HUDEP-2 (cell line): ENCODE data around the gene PIK3IP1.
"Not testable (repeated sequence)": the region's sequence is repeated elsewhere in the genome, so short reads cannot be mapped to it uniquely, and the experiment has no call there.

Experiments
- DNase-seq, 76 experiments: peaks; one replicate each; lab custom pipeline; 2025; ENCODE audit not compliant: unreplicated experiment in 76 of 76; lab: John Stamatoyannopoulos, UW

Gene PIK3IP1

GRCh38 chr22:31292236-31292989 lies at the start of gene PIK3IP1:
Gene PIK3IP1, minus strand, starts transcription at chr22:31292488. Its CDS starts 144 bp downstream, at chr22:31292344.
- DNase-seq: peak in 74 of 76 experiments; percentile 44 to 90 (median 76)

- DNase-seq: no peak
These were observed 49.2 kb upstream of the PIK3IP1 start for GRCh38 chr22:31341386-31342088.

GRCh38 chr22:31340765-31341247 lies 48.5 kb upstream of the PIK3IP1 start:
- no peak for DNase-seq

- no peak for DNase-seq
These were observed 48.1 kb upstream of the PIK3IP1 start for GRCh38 chr22:31340360-31340759.

GRCh38 chr22:31339148-31339832 lies 47.0 kb upstream of the PIK3IP1 start:
- DNase-seq: no peak

- no peak for DNase-seq
These were observed 44.9 kb upstream of the PIK3IP1 start for GRCh38 chr22:31337178-31337577.

- no peak for DNase-seq
These were observed 42.0 kb upstream of the PIK3IP1 start for GRCh38 chr22:31334329-31334728.

GRCh38 chr22:31333641-31334040 lies 41.4 kb upstream of the PIK3IP1 start:
- DNase-seq: no peak

- DNase-seq: no peak
These were observed 40.6 kb upstream of the PIK3IP1 start for GRCh38 chr22:31332886-31333285.

- DNase-seq: no peak
These were observed 39.7 kb upstream of the PIK3IP1 start for GRCh38 chr22:31332010-31332409.

- DNase-seq: no peak
These were observed 37.3 kb upstream of the PIK3IP1 start for GRCh38 chr22:31329453-31330215.

- DNase-seq: no peak
These were observed 36.7 kb upstream of the PIK3IP1 start for GRCh38 chr22:31329029-31329428.

GRCh38 chr22:31328544-31328960 lies 36.3 kb upstream of the PIK3IP1 start:
- no peak for DNase-seq

- no peak for DNase-seq
These were observed 35.7 kb upstream of the PIK3IP1 start for GRCh38 chr22:31327806-31328543.

GRCh38 chr22:31326877-31327276 lies 34.6 kb upstream of the PIK3IP1 start:
- DNase-seq: no peak

- DNase-seq: no peak
These were observed 31.6 kb upstream of the PIK3IP1 start for GRCh38 chr22:31323578-31324550.

- DNase-seq: no peak
These were observed 29.1 kb upstream of the PIK3IP1 start for GRCh38 chr22:31321421-31321820.

GRCh38 chr22:31314220-31314619 lies 21.9 kb upstream of the PIK3IP1 start:
- not testable (repeated sequence) for DNase-seq
